IMR-90 (cell line): ENCODE results near the gene UQCRC1.

Source experiments
- CEBPB ChIP-seq: IDR thresholded peaks from 2 replicates; pipeline ENCODE4 v1.6.1; 2012; ENCODE audit warnings: low read depth, low read length, improper control_type of control experiment
- MXI1 ChIP-seq: IDR thresholded peaks from 2 replicates; pipeline ENCODE4 v1.6.1; 2012; ENCODE audit warnings: low read depth, mild to moderate bottlenecking, low read length, moderate library complexity, borderline replicate concordance
- SMC3 ChIP-seq: fragments of 150-350 bp; IDR thresholded peaks from 2 replicates; pipeline ENCODE4 v1.6.1; 2016; ENCODE audit warnings: low read depth, mild to moderate bottlenecking, antibody characterized with exemption, low read length, moderate library complexity
- TF ChIP-seq, protein P1 (sequence below): conservative IDR thresholded peaks from 2 replicates; pipeline ENCODE4 v1.5.1; 2012; ENCODE audit warnings: mild to moderate bottlenecking, low read depth, low read length, improper control_type of control experiment

- TF ChIP-seq SMC3 (no peak), MXI1 (no peak), CEBPB (no peak)
- TF ChIP-seq, protein P1, sequence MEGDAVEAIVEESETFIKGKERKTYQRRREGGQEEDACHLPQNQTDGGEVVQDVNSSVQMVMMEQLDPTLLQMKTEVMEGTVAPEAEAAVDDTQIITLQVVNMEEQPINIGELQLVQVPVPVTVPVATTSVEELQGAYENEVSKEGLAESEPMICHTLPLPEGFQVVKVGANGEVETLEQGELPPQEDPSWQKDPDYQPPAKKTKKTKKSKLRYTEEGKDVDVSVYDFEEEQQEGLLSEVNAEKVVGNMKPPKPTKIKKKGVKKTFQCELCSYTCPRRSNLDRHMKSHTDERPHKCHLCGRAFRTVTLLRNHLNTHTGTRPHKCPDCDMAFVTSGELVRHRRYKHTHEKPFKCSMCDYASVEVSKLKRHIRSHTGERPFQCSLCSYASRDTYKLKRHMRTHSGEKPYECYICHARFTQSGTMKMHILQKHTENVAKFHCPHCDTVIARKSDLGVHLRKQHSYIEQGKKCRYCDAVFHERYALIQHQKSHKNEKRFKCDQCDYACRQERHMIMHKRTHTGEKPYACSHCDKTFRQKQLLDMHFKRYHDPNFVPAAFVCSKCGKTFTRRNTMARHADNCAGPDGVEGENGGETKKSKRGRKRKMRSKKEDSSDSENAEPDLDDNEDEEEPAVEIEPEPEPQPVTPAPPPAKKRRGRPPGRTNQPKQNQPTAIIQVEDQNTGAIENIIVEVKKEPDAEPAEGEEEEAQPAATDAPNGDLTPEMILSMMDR, result no peak
Observed at GRCh38 chr3:48558493-48559134, 50.8 kb downstream of the UQCRC1 start.
